WTC11 (cell line): Measurements from ENCODE around the gene FOXP1. TPM values are rescaled to one million over a fixed set of nuclear protein-coding genes. Genes with fewer than 3 reads are reported as not detected.

Source experiments
- ATAC-seq: fragments of 200-7000 bp; cut with Tn5 transposase; 2 replicates; pipeline ENCODE4 v1.10.0; 2021; ENCODE audit warnings: mild to moderate bottlenecking, moderate library complexity
- CTCF ChIA-PET: fragments of 300-600 bp; sonication (Branson Sonifier 250); formaldehyde crosslinking; loops from one replicate; lab custom pipeline; 2021; ENCODE audit warnings: antibody characterized with exemption; lab: Charles Lee
- POLR2A ChIA-PET: fragments of 350-600 bp; sonication (Branson Sonifier 250); formaldehyde crosslinking; loops from one replicate; lab custom pipeline; 2021; ENCODE audit warnings: antibody characterized with exemption; lab: Charles Lee
- DNase-seq: peaks from one replicate; pipeline ENCODE4 v3.0.0; 2021; ENCODE audit warnings: low spot score
- H3K27ac Mint-ChIP-seq: 2 replicates; pipeline ENCODE4 v1.8.0; 2021; ENCODE audit warnings: mixed read lengths
- H3K27me3 Mint-ChIP-seq: 2 replicates; pipeline ENCODE4 v1.8.0; 2021; ENCODE audit warnings: low read depth, mild to moderate bottlenecking, moderate library complexity, mixed read lengths
- H3K36me3 Mint-ChIP-seq: 2 replicates; pipeline ENCODE4 v1.8.0; 2021; ENCODE audit warnings: mixed read lengths
- H3K4me1 Mint-ChIP-seq: 2 replicates; pipeline ENCODE4 v1.8.0; 2022; ENCODE audit warnings: mixed read lengths
- H3K4me3 Mint-ChIP-seq: 2 replicates; pipeline ENCODE4 v1.8.0; 2021; ENCODE audit warnings: mild to moderate bottlenecking, moderate library complexity, mixed read lengths
- H3K9me3 Mint-ChIP-seq: 2 replicates; pipeline ENCODE4 v1.8.0; 2021; ENCODE audit warnings: mixed read lengths
- AR ChIP-seq: fragments of 250-450 bp; sonication (Bioruptor Pico); IDR thresholded peaks from 2 replicates; pipeline ENCODE4 v1.9.0; 2021; ENCODE audit warnings: mild to moderate bottlenecking
- ATF3 ChIP-seq: sonication (generic); formaldehyde crosslinking; conservative IDR thresholded peaks from 2 replicates; pipeline ENCODE4 v1.8.1; 2022; ENCODE audit warnings: mild to moderate bottlenecking, missing genetic modification reagents
- ATF6 ChIP-seq: sonication (generic); formaldehyde crosslinking; IDR thresholded peaks from 2 replicates; pipeline ENCODE4 v1.8.1; 2023; ENCODE audit warnings: mild to moderate bottlenecking, missing genetic modification reagents
- CBFB ChIP-seq: sonication (generic); formaldehyde crosslinking; IDR thresholded peaks from 2 replicates; pipeline ENCODE4 v1.8.1; 2022; ENCODE audit warnings: mild to moderate bottlenecking, low read depth, missing genetic modification reagents
- CREB1 ChIP-seq: sonication (generic); formaldehyde crosslinking; IDR thresholded peaks from 2 replicates; pipeline ENCODE4 v1.8.0; 2023; ENCODE audit warnings: mild to moderate bottlenecking, missing genetic modification reagents
- CTCF ChIP-seq: fragments of 200-600 bp; IDR thresholded peaks from 2 replicates; pipeline ENCODE4 v1.8.0; 2022; ENCODE audit warnings: antibody characterized with exemption
- FOXP1 ChIP-seq: sonication (generic); formaldehyde crosslinking; IDR thresholded peaks from 2 replicates; pipeline ENCODE4 v1.8.0; 2022; ENCODE audit warnings: missing genetic modification reagents, mild to moderate bottlenecking, moderate library complexity, borderline replicate concordance
- GABPB1 ChIP-seq: sonication (generic); formaldehyde crosslinking; IDR thresholded peaks from 2 replicates; pipeline ENCODE4 v1.8.1; 2023; ENCODE audit warnings: mild to moderate bottlenecking, missing genetic modification reagents
- GTF2I ChIP-seq: fragments of 250-450 bp; sonication (Bioruptor Pico); conservative IDR thresholded peaks from 2 replicates; pipeline ENCODE4 v1.4.0; 2021; ENCODE audit warnings: mild to moderate bottlenecking
- HMGXB4 ChIP-seq: sonication (generic); formaldehyde crosslinking; IDR thresholded peaks from 2 replicates; pipeline ENCODE4 v1.8.1; 2023; ENCODE audit warnings: mild to moderate bottlenecking, moderate library complexity, missing genetic modification reagents
- IRF2 ChIP-seq: sonication (generic); formaldehyde crosslinking; IDR thresholded peaks from 2 replicates; pipeline ENCODE4 v1.8.0; 2022; ENCODE audit warnings: low read depth, missing genetic modification reagents, borderline replicate concordance
- KAT7 ChIP-seq: sonication (generic); formaldehyde crosslinking; IDR thresholded peaks from 2 replicates; pipeline ENCODE4 v1.8.1; 2023; ENCODE audit warnings: missing genetic modification reagents, mild to moderate bottlenecking, borderline replicate concordance
- NFATC4 ChIP-seq: fragments of 250-450 bp; sonication (Bioruptor Pico); IDR thresholded peaks from 2 replicates; pipeline ENCODE4 v1.9.0; 2021; ENCODE audit warnings: mild to moderate bottlenecking
- NFYB ChIP-seq: sonication (generic); formaldehyde crosslinking; conservative IDR thresholded peaks from 2 replicates; pipeline ENCODE4 v1.8.0; 2022; ENCODE audit warnings: low read depth, missing genetic modification reagents
- SP1 ChIP-seq: sonication (generic); formaldehyde crosslinking; conservative IDR thresholded peaks from 2 replicates; pipeline ENCODE4 v1.8.1; 2022; ENCODE audit warnings: missing genetic modification reagents
- STAT6 ChIP-seq: sonication (generic); formaldehyde crosslinking; conservative IDR thresholded peaks from 2 replicates; pipeline ENCODE4 v1.8.1; 2023; ENCODE audit warnings: mild to moderate bottlenecking, low read depth, missing genetic modification reagents, moderate library complexity
- TEAD1 ChIP-seq: sonication (generic); formaldehyde crosslinking; IDR thresholded peaks from 2 replicates; pipeline ENCODE4 v1.8.0; 2022; ENCODE audit warnings: mild to moderate bottlenecking, missing genetic modification reagents
- TP53 ChIP-seq: sonication (generic); formaldehyde crosslinking; IDR thresholded peaks from 2 replicates; pipeline ENCODE4 v1.8.1; 2023; ENCODE audit warnings: mild to moderate bottlenecking, missing genetic modification reagents
- USF2 ChIP-seq: sonication (generic); formaldehyde crosslinking; IDR thresholded peaks from 2 replicates; pipeline ENCODE4 v1.8.1; 2023; ENCODE audit warnings: mild to moderate bottlenecking, missing genetic modification reagents, moderate library complexity
- ZBTB43 ChIP-seq: sonication (generic); formaldehyde crosslinking; IDR thresholded peaks from 2 replicates; pipeline ENCODE4 v1.8.1; 2023; ENCODE audit warnings: mild to moderate bottlenecking, missing genetic modification reagents
- ZNF416 ChIP-seq: fragments of 250-450 bp; sonication (Bioruptor Pico); IDR thresholded peaks from 2 replicates; pipeline ENCODE4 v1.9.0; 2021; ENCODE audit warnings: mild to moderate bottlenecking, inconsistent platforms
- total RNA-seq: library from RNA; stranded (reverse); gene quantifications from 3 replicates; pipeline ENCODE4 v1.2.3, GENCODE V29; 2021

Gene FOXP1
- total RNA-seq, 1 experiment from 2014 or later, result 25.8 TPM

- TF ChIP-seq CBFB (CRISPR knock-in tag), result no peak
- no peak for TF ChIP-seq ZNF416 (CRISPR knock-in tag)
- no peak for TF ChIP-seq NFATC4 (CRISPR knock-in tag)
- TF ChIP-seq, all 79 proteins: peak for 0
These were observed 263.8 kb downstream of the FOXP1 start (continued) for GRCh38 chr3:71319771-71320170.

- H3K36me3 Mint-ChIP-seq, result no peaks in the 10 kb centered on the region
- H3K4me1 Mint-ChIP-seq, result no peaks in the 10 kb centered on the region
- no peak overlapping the region for H3K4me3 Mint-ChIP-seq
- H3K27me3 Mint-ChIP-seq, result no peaks in the 10 kb centered on the region
- ChIA-PET CTCF (no interaction called here), POLR2A (no interaction called here)
- H3K9me3 Mint-ChIP-seq, result no peaks in the 10 kb centered on the region
- DNase-seq, result no peak
- TF ChIP-seq IRF2 (no peak), AR (no peak), SP1 (CRISPR knock-in tag) (no peak), STAT6 (CRISPR knock-in tag) (no peak), CREB1 (no peak), NFYB (CRISPR knock-in tag) (no peak), TEAD1 (CRISPR knock-in tag) (no peak)
- no peak for ATAC-seq
- H3K27ac Mint-ChIP-seq, result no peak overlapping the region
These were observed 265.1 kb downstream of the FOXP1 start for GRCh38 chr3:71318458-71318827.

GRCh38 chr3:71317749-71318457, 265.6 kb downstream of the FOXP1 start:
- CTCF ChIA-PET, result no interaction called here
- Mint-ChIP-seq H3K9me3 (no peaks in the 10 kb centered on the region), H3K36me3 (no peaks in the 10 kb centered on the region), H3K4me3 (no peak overlapping the region), H3K27ac (no peak overlapping the region), H3K27me3 (no peaks in the 10 kb centered on the region), H3K4me1 (no peaks in the 10 kb centered on the region)
- no peak for DNase-seq
- POLR2A ChIA-PET, result no interaction called here
- no peak for ATAC-seq
- TF ChIP-seq USF2, result no peak
- no peak for TF ChIP-seq ZBTB43 (CRISPR knock-in tag)
- no peak for TF ChIP-seq HMGXB4 (CRISPR knock-in tag)
- TF ChIP-seq ATF3 (CRISPR knock-in tag), result no peak
- TF ChIP-seq GTF2I (CRISPR knock-in tag), result no peak
- TF ChIP-seq TP53 (CRISPR knock-in tag), result no peak
- TF ChIP-seq KAT7, result no peak
- no peak for TF ChIP-seq GABPB1 (CRISPR knock-in tag)
- no peak for TF ChIP-seq CTCF
- no peak for TF ChIP-seq ATF6 (CRISPR knock-in tag)
- no peak for TF ChIP-seq FOXP1 (CRISPR knock-in tag)
